Measurements from ENCODE around the gene WNT3.

Gene WNT3

DNA sequence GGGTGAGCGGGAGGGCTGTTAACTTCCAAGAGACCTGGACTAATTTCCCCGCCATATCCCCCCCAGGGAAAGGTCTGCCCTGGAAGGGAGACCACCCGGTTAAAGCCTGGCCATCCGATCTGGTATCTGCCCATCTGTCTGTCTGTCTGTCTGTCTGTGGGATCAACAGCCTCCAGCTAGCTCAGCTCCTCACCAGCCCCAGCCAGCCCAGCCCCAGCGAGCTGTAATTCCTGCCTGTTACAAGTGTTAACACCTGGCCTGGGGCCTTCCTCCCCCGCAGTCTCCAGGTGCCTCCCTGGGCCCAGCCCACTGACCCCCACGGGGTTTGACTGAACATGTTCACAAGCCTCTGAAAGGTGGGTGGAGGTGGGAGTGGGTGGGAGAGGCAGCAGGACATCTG lies 4.0 kb downstream of the WNT3 start:
- TF ChIP-seq, protein P1, sequence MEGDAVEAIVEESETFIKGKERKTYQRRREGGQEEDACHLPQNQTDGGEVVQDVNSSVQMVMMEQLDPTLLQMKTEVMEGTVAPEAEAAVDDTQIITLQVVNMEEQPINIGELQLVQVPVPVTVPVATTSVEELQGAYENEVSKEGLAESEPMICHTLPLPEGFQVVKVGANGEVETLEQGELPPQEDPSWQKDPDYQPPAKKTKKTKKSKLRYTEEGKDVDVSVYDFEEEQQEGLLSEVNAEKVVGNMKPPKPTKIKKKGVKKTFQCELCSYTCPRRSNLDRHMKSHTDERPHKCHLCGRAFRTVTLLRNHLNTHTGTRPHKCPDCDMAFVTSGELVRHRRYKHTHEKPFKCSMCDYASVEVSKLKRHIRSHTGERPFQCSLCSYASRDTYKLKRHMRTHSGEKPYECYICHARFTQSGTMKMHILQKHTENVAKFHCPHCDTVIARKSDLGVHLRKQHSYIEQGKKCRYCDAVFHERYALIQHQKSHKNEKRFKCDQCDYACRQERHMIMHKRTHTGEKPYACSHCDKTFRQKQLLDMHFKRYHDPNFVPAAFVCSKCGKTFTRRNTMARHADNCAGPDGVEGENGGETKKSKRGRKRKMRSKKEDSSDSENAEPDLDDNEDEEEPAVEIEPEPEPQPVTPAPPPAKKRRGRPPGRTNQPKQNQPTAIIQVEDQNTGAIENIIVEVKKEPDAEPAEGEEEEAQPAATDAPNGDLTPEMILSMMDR (IDR thresholded peaks at IDR 0.05; ENCODE audit: insufficient read depth, low read length, missing control alignments), result no peak
- DNase-seq (ENCODE audit: low read depth, low spot score), result no peak
- ChIA-PET CTCF (interaction anchor here (0.7 to 3.1 kb wide), 5 partner anchors 12 to 125 kb away, joined by 3 to 16 read pairs (median 4); no protein-coding TSS in a partner anchor), POLR2A (no interaction called here)
- H3K4me3 ChIP-seq (ENCODE audit: low read depth, low read length), result no peak overlapping the region

DNA sequence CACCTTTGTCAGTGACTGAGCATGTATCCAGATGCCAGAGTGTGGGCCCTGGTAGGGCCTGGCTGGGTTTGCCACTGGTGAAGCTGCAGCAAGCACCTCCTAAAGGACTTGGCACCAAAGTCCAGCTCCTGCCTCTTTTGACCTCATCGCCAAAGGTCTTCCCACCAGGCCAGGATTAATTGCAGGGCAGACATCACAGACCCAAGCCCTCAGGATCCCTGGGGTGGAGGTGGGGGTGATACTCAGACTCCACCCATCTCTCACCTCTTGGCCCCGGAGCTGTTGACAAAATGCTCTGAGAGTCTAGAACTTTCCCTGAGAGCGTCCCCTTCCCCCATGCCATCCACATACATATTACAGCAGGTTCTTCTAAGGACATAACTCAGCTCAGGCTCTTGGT lies 4.6 kb downstream of the WNT3 start:
- H3K4me3 ChIP-seq (ENCODE audit: low read depth, low read length), result no peak overlapping the region
- ChIA-PET CTCF (interaction anchor here (0.9 to 3.1 kb wide), 3 partner anchors 21 to 126 kb away, joined by 3 to 16 read pairs (median 8); no protein-coding TSS in a partner anchor), POLR2A (no interaction called here)
- no peak for DNase-seq (ENCODE audit: low read depth, low spot score)
- TF ChIP-seq, protein P1 (IDR thresholded peaks at IDR 0.05; ENCODE audit: insufficient read depth, low read length, missing control alignments), result no peak

DNA sequence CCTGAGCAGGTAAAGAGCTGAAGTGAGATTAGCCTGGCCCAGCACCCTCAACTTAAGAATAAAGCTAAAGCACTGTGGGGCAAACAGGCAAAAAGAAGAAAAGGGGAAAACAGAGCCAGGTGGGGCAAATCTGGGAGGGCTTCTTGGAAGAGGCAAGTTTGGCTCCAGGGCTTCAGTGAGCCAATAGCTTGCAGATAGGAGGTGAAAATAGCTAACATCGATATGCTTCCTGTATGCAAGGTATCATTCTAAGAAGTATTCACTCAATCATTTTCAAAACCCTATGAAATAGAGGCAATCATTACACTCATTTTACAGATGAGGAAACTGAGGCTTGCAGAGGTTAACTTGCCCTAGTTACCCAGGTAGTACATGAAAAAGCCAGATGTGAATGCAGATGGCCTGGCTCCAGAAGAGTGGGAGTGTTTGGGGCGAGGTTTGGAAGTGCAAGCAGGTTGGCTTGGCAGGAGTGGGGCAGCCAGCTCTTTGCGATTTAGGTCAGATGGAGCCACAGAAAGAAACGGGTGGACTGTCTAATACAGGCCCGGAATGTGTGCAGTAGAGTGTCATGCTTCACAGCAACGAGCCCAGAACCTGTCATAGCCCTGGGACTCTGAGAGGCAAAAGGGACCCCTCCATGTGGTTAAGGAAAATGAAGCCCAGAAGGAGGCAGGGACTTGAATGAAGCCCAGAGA lies 5.7 kb downstream of the WNT3 start:
- TF ChIP-seq, protein P1 (IDR thresholded peaks at IDR 0.05; ENCODE audit: insufficient read depth, low read length, missing control alignments), result no peak
- ChIA-PET POLR2A (no interaction called here), CTCF (interaction anchor here (1.0 to 3.1 kb wide), 3 partner anchors 11 to 29 kb away, joined by 3 to 16 read pairs (median 4); no protein-coding TSS in a partner anchor)
- no peak for DNase-seq (ENCODE audit: low read depth, low spot score)
- no peak overlapping the region for H3K4me3 ChIP-seq (ENCODE audit: low read depth, low read length)

DNA sequence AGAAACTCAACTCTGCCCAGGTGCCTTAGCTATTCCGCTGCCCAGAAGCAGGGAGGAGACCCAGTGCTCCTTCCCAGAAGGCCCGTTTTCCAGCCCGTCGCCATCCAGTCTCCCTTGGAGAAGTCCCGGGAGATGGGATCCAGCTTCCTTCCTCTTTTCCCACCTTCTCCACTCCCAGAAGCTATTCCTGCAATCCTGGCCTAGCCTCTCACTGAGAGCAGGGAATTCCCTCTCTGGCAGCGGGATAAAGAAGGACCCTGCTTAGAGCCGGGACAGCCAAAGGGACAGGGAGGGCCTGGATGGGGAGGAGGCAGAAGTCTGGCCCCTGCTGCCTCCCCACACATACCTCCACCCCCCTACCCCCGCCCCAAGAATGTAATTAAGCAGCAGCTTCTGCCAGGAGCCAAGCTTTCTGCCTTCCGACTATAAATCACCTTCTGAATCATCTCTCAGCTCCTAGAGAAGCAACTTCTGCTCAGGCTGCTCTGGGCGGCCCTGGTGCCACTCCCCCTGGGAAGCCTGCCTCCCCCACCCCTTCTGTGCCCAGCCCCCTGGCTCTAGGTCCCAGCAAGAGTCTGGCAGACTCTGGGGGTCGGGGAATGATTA lies 6.4 kb downstream of the WNT3 start:
- POLR2A ChIA-PET, result no interaction called here
- TF ChIP-seq, protein P1 (IDR thresholded peaks at IDR 0.05; ENCODE audit: insufficient read depth, low read length, missing control alignments), result no peak
- no peak overlapping the region for H3K4me3 ChIP-seq (ENCODE audit: low read depth, low read length)
- CTCF ChIA-PET, result interaction anchor here (0.6 to 3.1 kb wide), 8 partner anchors 8 to 130 kb away, joined by 3 to 16 read pairs (median 4); no protein-coding TSS in a partner anchor
- peak; percentile 50 for DNase-seq (ENCODE audit: low read depth, low spot score)

DNA sequence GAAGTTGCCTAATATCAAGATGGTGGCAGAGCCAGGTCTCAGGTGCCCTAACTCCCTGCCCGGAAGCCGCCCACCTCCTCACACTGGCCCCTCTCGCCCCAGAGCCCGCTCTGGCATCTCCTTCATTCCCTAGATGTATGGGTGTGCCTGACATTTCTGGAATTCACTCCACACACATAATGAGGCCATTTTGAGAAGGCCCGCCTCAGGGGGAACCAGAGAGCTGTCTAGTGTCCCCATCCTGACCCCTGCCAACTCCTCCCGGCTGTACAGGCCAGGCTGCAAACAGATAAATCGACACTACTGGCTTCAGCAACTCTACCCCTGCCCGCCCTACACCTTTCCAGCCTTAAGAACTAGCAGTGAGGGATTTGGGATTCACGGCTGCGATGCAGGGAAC lies 7.7 kb downstream of the WNT3 start:
- POLR2A ChIA-PET, result no interaction called here
- CTCF ChIA-PET, result interaction anchor here (0.7 to 1.5 kb wide), 2 partner anchors 25 to 132 kb away, joined by 3 to 6 read pairs; no protein-coding TSS in a partner anchor
- TF ChIP-seq, protein P1 (IDR thresholded peaks at IDR 0.05; ENCODE audit: insufficient read depth, low read length, missing control alignments), result no peak
- no peak for DNase-seq (ENCODE audit: low read depth, low spot score)
- no peak overlapping the region for H3K4me3 ChIP-seq (ENCODE audit: low read depth, low read length)

DNA sequence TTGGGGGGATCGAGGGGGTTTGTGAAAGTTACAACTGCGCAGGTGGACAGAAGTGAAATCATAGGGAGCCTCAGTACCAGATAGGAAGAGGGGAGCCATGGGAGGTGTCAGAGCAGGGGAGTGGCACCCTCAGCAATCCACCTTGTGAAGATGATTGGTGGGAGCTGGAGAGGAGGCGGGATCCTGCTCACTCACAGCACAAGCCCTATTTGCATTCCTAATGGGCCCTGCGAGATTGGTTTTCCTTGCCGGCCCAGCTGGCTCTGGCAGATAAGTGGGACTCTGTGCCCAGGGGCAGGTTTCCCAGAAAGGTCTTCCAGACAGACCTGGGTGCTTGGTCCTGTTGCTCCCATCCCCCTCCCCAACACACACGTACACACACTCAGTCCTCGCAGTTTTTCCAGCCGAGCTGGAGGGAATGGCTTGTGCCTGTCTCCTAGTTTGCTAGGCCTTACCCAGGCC lies 9.4 kb downstream of the WNT3 start:
- DNase-seq (ENCODE audit: low read depth, low spot score), result no peak
- TF ChIP-seq, protein P1 (IDR thresholded peaks at IDR 0.05; ENCODE audit: insufficient read depth, low read length, missing control alignments), result no peak
- H3K4me3 ChIP-seq (ENCODE audit: low read depth, low read length), result no peak overlapping the region
- CTCF ChIA-PET, result interaction anchor here (0.8 to 1.3 kb wide), 2 partner anchors 13 to 15 kb away, joined by 3 read pairs; no protein-coding TSS in a partner anchor
- POLR2A ChIA-PET, result no interaction called here
